Measurements from ENCODE around the gene DOK7.

DNA sequence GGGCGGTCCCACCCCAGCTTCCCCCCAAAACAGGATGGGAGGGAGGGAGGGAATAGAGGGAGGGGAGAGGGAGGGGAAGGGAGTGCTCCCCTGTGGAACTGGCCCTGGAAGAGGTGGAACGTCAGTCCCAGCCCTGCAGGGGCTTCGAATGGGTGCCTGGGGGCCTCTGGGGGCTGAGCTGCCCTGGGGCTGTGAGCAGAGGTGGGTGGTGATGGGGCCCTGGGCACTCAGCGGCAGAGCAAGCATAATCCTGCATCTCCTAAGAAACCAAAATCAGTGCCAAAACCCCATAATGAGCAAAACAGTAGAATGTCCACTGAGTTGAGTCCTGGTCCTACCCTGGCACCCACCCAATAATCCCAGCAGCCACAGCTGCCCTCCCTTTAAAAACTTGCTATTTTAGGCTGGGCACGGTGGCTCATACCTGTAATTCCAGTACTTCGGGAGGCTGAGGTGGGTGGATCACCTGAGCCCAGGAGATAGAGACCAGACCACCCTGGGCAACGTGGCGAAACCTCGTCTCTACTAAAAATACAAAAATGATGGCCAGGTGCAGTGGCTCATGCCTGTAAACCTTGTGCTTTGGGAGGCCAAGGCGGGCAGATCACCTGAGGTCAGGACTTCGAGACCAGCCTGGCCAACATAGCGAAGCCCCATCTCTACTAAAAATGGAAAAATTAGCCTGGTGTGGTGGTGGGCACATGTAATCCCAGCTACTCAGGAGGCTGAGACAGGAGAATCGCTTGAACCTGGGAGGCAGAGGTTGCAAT, 11.1 kb downstream of the DOK7 start:
- no peak for TF ChIP-seq CTCF (IDR thresholded peaks at IDR 0.05)
- TF ChIP-seq POLR2A (IDR thresholded peaks at IDR 0.05) = no peak
- TF ChIP-seq EP300 (IDR thresholded peaks at IDR 0.05) = no peak
